Colonic mucosa (tissue), 4 donors: ENCODE data around the gene MIB1. TPM values are rescaled to one million over a fixed set of nuclear protein-coding genes. Genes with fewer than 3 reads are reported as not detected.
A peak's percentile ranks its signal among the peaks of the same experiment; 100 is the strongest.
"Not testable (repeated sequence)": the region's sequence is repeated elsewhere in the genome, so short reads cannot be mapped to it uniquely, and the experiment has no call there.

Experiments used
- DNase-seq: peaks from one replicate; pipeline ENCODE4 v3.0.0-alpha.2; 2020
- H3K27ac ChIP-seq: fragments of 200-600 bp; one replicate; pipeline ENCODE4 v1.8.0; 2021
- H3K27me3 ChIP-seq: fragments of 200-600 bp; one replicate; pipeline ENCODE4 v1.8.0; 2021
- H3K36me3 ChIP-seq: fragments of 200-600 bp; one replicate; pipeline ENCODE4 v1.8.0; 2021
- H3K4me1 ChIP-seq: fragments of 200-600 bp; one replicate; pipeline ENCODE4 v1.8.0; 2021; ENCODE audit warnings: mild to moderate bottlenecking
- H3K4me3 ChIP-seq: fragments of 200-600 bp; one replicate; pipeline ENCODE4 v1.8.0; 2021
- H3K9ac ChIP-seq, 2 donors: one replicate each; pipeline ENCODE4 v1.7.0; 2013; ENCODE audit warnings: control low read depth in 2 of 2, low read depth in 2 of 2, low read length in 2 of 2
- H3K9me3 ChIP-seq: fragments of 200-600 bp; one replicate; pipeline ENCODE4 v1.8.0; 2021
- CTCF ChIP-seq: fragments of 200-600 bp; IDR thresholded peaks from one replicate; pipeline ENCODE4 v1.8.0; 2022; ENCODE audit warnings: antibody characterized with exemption, mild to moderate bottlenecking
- intact Hi-C: fragments of 100-400 bp; cut with DNase I; formaldehyde crosslinking; loops from one replicate; pipeline ENCODE4 v1.14.1; 2022
- total RNA-seq, 2 donors: library from RNA; stranded (reverse); fragmentation: NEBNext Ultra II Directional in 1 of 2; extraction: Animal tissue kit (Norgen Biotek cat#: 25700) in 1 of 2; gene quantifications; one replicate each; pipeline ENCODE4 v1.2.1, GENCODE V29; 2021
- donor health status: healthy.
- donor health status: DM: no; HTN: no; CAD: no.
- donor health status: DM: no; HTN: no; CAD: no.

Gene MIB1
- total RNA-seq, 2 donors from 2014 or later: 23.4 to 39.3 TPM

GRCh38 chr18:21725201-21725600, 15.4 kb upstream of the MIB1 start:
- Histone ChIP-seq H3K9ac (no peak overlapping the region), H3K27me3 (no peaks in the 10 kb centered on the region), H3K4me3 (no peak overlapping the region), H3K4me1 (no peaks in the 10 kb centered on the region), H3K36me3 (no peaks in the 10 kb centered on the region), H3K9me3 (no peaks in the 10 kb centered on the region), H3K27ac (no peak overlapping the region)
- intact Hi-C loops: no loop called here
- no peak for DNase-seq
- TF ChIP-seq CTCF: no peak

GRCh38 chr18:21727702-21728101, 12.9 kb upstream of the MIB1 start:
- no peak overlapping the region for H3K4me3 ChIP-seq
- no peaks in the 10 kb centered on the region for H3K4me1 ChIP-seq
- TF ChIP-seq CTCF: no peak
- H3K36me3 ChIP-seq: no peaks in the 10 kb centered on the region
- intact Hi-C loops: no loop called here
- H3K27me3 ChIP-seq: no peaks in the 10 kb centered on the region
- DNase-seq: no peak
- H3K27ac ChIP-seq: no peak overlapping the region
- no peaks in the 10 kb centered on the region for H3K9me3 ChIP-seq
- H3K9ac ChIP-seq: no peak overlapping the region

DNA sequence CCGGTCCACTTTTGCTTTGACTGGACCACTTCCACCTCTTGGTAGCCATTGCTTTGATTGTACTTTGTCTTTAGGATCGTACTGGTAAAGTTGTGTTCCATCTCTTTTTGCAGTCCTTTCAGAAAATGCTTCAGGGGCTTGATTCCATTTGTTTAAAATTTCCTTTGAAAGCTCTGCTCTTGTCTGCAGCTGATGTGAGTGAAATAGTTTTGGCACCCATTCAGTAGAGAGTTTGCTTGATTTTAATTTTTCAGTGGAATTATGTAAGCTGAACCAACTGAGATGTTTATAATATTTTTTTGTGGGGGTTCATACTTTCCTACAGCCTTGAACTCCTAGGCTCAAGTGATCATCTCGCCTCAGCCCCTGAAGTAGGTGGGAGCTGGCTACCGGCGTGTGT, 7.6 kb upstream of the MIB1 start:
- Histone ChIP-seq H3K9ac (no peak overlapping the region), H3K27ac (no peak overlapping the region), H3K27me3 (no peaks in the 10 kb centered on the region), H3K4me3 (no peak overlapping the region), H3K36me3 (no peaks in the 10 kb centered on the region), H3K9me3 (no peaks in the 10 kb centered on the region), H3K4me1 (no peaks in the 10 kb centered on the region)
- no peak for TF ChIP-seq CTCF
- intact Hi-C loops: no loop called here
- DNase-seq: no peak

- peak; percentile 89 for DNase-seq
- Histone ChIP-seq H3K4me1 (no peaks in the 10 kb centered on the region), H3K9me3 (no peaks in the 10 kb centered on the region), H3K36me3 (no peaks in the 10 kb centered on the region), H3K27me3 (no peaks in the 10 kb centered on the region), H3K9ac (peak overlapping the region in 1 of 2 donors; percentile 51), H3K27ac (peak overlapping the region; percentile 16), H3K4me3 (no peak overlapping the region)
- intact Hi-C loops: no loop called here
- no peak for TF ChIP-seq CTCF
Observed at GRCh38 chr18:21735452-21736015, 5.1 kb upstream of the MIB1 start.

- H3K27ac ChIP-seq, DNase-seq, intact Hi-C loops: not testable (repeated sequence)
Observed at GRCh38 chr18:21736926-21737325, 3.7 kb upstream of the MIB1 start.

GRCh38 chr18:21739604-21740537, 721 bp upstream of the MIB1 start:
- no peak for TF ChIP-seq CTCF
- H3K27ac ChIP-seq: peak overlapping the region; percentile 99
- H3K36me3 ChIP-seq: no peaks in the 10 kb centered on the region
- H3K4me1 ChIP-seq: no peaks in the 10 kb centered on the region
- intact Hi-C loops: loop anchor here (5.0 kb wide), 1 partner anchor 128 kb away; the partner anchor contains the start of gene SNRPD1
- no peaks in the 10 kb centered on the region for H3K27me3 ChIP-seq
- DNase-seq: peak; percentile 32
- peak overlapping the region in 1 of 2 donors; percentile 89 for H3K9ac ChIP-seq
- H3K4me3 ChIP-seq: peak overlapping the region; percentile 88
- no peaks in the 10 kb centered on the region for H3K9me3 ChIP-seq

More at GRCh38 chr18:21736926-21737325, 3.7 kb upstream of the MIB1 start:
- not testable (repeated sequence) for H3K4me3 ChIP-seq, H3K9ac ChIP-seq, H3K4me1 ChIP-seq, H3K36me3 ChIP-seq, H3K27me3 ChIP-seq, H3K9me3 ChIP-seq
